Epithelial cell of esophagus (primary cell): ENCODE results near the gene TMEM269.

ENCODE experiments used
- DNase-seq: peaks from one replicate; pipeline ENCODE4 v3.0.0; 2010; ENCODE audit warnings: low read depth
- H3K4me3 ChIP-seq: 2 replicates; pipeline ENCODE4 v1.5.1; 2011; ENCODE audit warnings: mild to moderate bottlenecking, low read length, control low read depth
- CTCF ChIP-seq: IDR thresholded peaks from 2 replicates; pipeline ENCODE4 v1.5.1; 2011; ENCODE audit warnings: low read depth, mild to moderate bottlenecking, low read length, control low read depth, inconsistent platforms; ENCODE audit not compliant: insufficient read depth; ENCODE audit errors: missing control alignments

Gene TMEM269

GRCh38 chr1:42742617-42743316 lies 42.0 kb upstream of the TMEM269 start:
- no peak for TF ChIP-seq CTCF

GRCh38 chr1:42743317-42744147 lies 41.3 kb upstream of the TMEM269 start:
- H3K4me3 ChIP-seq = no peak overlapping the region
- DNase-seq = peak; percentile 97
- TF ChIP-seq CTCF = no peak

More at GRCh38 chr1:42742617-42743316, 42.0 kb upstream of the TMEM269 start:
- H3K4me3 ChIP-seq = no peak overlapping the region
- DNase-seq = peak; percentile 48

GRCh38 chr1:42744148-42744413 lies 40.7 kb upstream of the TMEM269 start:
- no peak overlapping the region for H3K4me3 ChIP-seq
- TF ChIP-seq CTCF = no peak
- DNase-seq = no peak

- no peak overlapping the region for H3K4me3 ChIP-seq
- no peak for TF ChIP-seq CTCF
- no peak for DNase-seq
Observed at GRCh38 chr1:42745851-42746250, 38.9 kb upstream of the TMEM269 start.

- DNase-seq = no peak
- H3K4me3 ChIP-seq = no peak overlapping the region
- TF ChIP-seq CTCF = no peak
Observed at GRCh38 chr1:42746436-42747105, 38.2 kb upstream of the TMEM269 start.

- DNase-seq = no peak
Observed at GRCh38 chr1:42747125-42747524, 37.7 kb upstream of the TMEM269 start.

More at GRCh38 chr1:42747125-42747524, 37.7 kb upstream of the TMEM269 start:
- TF ChIP-seq CTCF = peak; percentile 59
- H3K4me3 ChIP-seq = no peak overlapping the region
